ENCODE data around the gene TCF19. TPM values are rescaled to one million over a fixed set of nuclear protein-coding genes. Genes with fewer than 3 reads are reported as not detected.
"Not testable (repeated sequence)": the region's sequence is repeated elsewhere in the genome, so short reads cannot be mapped to it uniquely, and the experiment has no call there.

TCF19 gene
- total RNA-seq, 2 donors from 2014 or later = 7.6 to 10.0 TPM

- H3K36me3 ChIP-seq = no peaks in the 10 kb centered on the region
- TF ChIP-seq POLR2AphosphoS5 (IDR thresholded peaks at IDR 0.05) (no peak), CTCF (IDR thresholded peaks at IDR 0.05) (no peak), POLR2A (IDR thresholded peaks at IDR 0.05) (no peak)
- H3K4me3 ChIP-seq = no peak overlapping the region
- WGBS = 66% methylated on average over 5 of the region's 5 CpGs
- DNase-seq (ENCODE audit: low spot score) = no peak
- no peaks in the 10 kb centered on the region for H3K4me1 ChIP-seq (replicated peaks)
- no peaks in the 10 kb centered on the region for H3K9me3 ChIP-seq
- no peak overlapping the region for H3K27ac ChIP-seq
- intact Hi-C loops (cut with DNase I) = no loop called here
- no peaks in the 10 kb centered on the region for H3K27me3 ChIP-seq (replicated peaks; ENCODE audit: insufficient read depth)
Measured at GRCh38 chr6:31165986-31166385, 7.6 kb downstream of the TCF19 start.

- no peak for DNase-seq (ENCODE audit: low spot score)
- H3K27me3 ChIP-seq (replicated peaks; ENCODE audit: insufficient read depth) = no peaks in the 10 kb centered on the region
- 76% methylated on average over 3 of the region's 3 CpGs for WGBS
- no peak overlapping the region for H3K4me3 ChIP-seq
- TF ChIP-seq POLR2A (IDR thresholded peaks at IDR 0.05) = no peak
- no peak for TF ChIP-seq CTCF (IDR thresholded peaks at IDR 0.05)
- no peak for TF ChIP-seq POLR2AphosphoS5 (IDR thresholded peaks at IDR 0.05)
- no peaks in the 10 kb centered on the region for H3K4me1 ChIP-seq (replicated peaks)
- no peaks in the 10 kb centered on the region for H3K36me3 ChIP-seq
- no peaks in the 10 kb centered on the region for H3K9me3 ChIP-seq
- intact Hi-C loops (cut with DNase I) = no loop called here
- H3K27ac ChIP-seq = no peak overlapping the region
Measured at GRCh38 chr6:31168606-31169005, 10.2 kb downstream of the TCF19 start.

- no peaks in the 10 kb centered on the region for H3K9me3 ChIP-seq
- no peaks in the 10 kb centered on the region for H3K36me3 ChIP-seq
- WGBS = 65% methylated on average over 10 of the region's 10 CpGs
- H3K4me3 ChIP-seq = no peak overlapping the region
- no peaks in the 10 kb centered on the region for H3K4me1 ChIP-seq (replicated peaks)
- no peak for DNase-seq (ENCODE audit: low spot score)
- no peaks in the 10 kb centered on the region for H3K27me3 ChIP-seq (replicated peaks; ENCODE audit: insufficient read depth)
- TF ChIP-seq POLR2A (IDR thresholded peaks at IDR 0.05) (no peak), CTCF (IDR thresholded peaks at IDR 0.05) (no peak), POLR2AphosphoS5 (IDR thresholded peaks at IDR 0.05) (no peak)
- intact Hi-C loops (cut with DNase I) = no loop called here
- no peak overlapping the region for H3K27ac ChIP-seq
Measured at GRCh38 chr6:31169123-31169857, 10.9 kb downstream of the TCF19 start.

- 65% methylated on average over 23 of the region's 23 CpGs for WGBS
- H3K4me3 ChIP-seq; DNase-seq (ENCODE audit: low spot score); H3K9me3 ChIP-seq; H3K27me3 ChIP-seq (replicated peaks; ENCODE audit: insufficient read depth); H3K27ac ChIP-seq; H3K4me1 ChIP-seq (replicated peaks); H3K36me3 ChIP-seq; intact Hi-C loops (cut with DNase I): not testable (repeated sequence)
Measured at GRCh38 chr6:31169858-31170599, 11.6 kb downstream of the TCF19 start.

- no peaks in the 10 kb centered on the region for H3K27me3 ChIP-seq (replicated peaks; ENCODE audit: insufficient read depth)
- TF ChIP-seq POLR2A (IDR thresholded peaks at IDR 0.05) (no peak), CTCF (IDR thresholded peaks at IDR 0.05) (no peak), POLR2AphosphoS5 (IDR thresholded peaks at IDR 0.05) (no peak)
- no peaks in the 10 kb centered on the region for H3K36me3 ChIP-seq
- no peaks in the 10 kb centered on the region for H3K4me1 ChIP-seq (replicated peaks)
- no peaks in the 10 kb centered on the region for H3K9me3 ChIP-seq
- H3K27ac ChIP-seq = no peak within 1 kb of the TSS
- intact Hi-C loops (cut with DNase I) = no loop called here
- DNase-seq (ENCODE audit: low spot score) = no peak
- 69% methylated on average over 9 of the region's 9 CpGs for WGBS
- H3K4me3 ChIP-seq = no peak within 1 kb of the TSS
Measured at GRCh38 chr6:31170600-31170881, 12.2 kb downstream of the TCF19 start, which contains the start of gene POU5F1. Gene POU5F1 (minus strand): TSS chr6:31170682. CDS start chr6:31170620, 62 bp downstream.

All from prostate gland (tissue), 2 donors.